Eye (tissue), 1 donor: ENCODE results near the gene MAP3K6.

ENCODE experiments used
- DNase-seq: peaks from one replicate; pipeline ENCODE4 v3.0.0-alpha.2; 2015

The MAP3K6 gene

DNA sequence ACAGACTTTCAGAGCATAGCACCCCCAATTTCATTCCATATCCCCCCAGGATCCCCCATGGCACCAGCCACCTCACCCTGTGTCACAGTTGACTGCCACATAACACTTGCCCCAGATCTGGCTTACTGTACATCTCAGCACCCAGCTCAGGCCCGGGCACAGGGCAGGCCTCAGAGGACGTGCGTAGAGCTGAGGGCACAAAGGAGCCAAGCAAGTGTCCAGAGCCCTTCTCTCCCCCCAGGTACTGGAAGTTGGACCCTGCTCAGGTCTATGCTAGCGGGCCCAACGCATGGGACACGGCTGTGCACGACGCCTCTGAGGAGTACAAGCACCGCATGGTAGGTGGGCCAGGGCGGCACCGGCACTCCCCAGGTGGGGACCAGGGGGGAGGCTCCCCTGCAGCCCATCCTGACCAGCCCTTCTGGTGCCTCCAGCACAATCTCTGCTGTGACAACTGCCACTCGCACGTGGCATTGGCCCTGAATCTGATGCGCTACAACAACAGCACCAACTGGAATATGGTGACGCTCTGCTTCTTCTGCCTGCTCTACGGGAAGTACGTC lies 33.0 kb downstream of the MAP3K6 start:
- DNase-seq = no peak

DNA sequence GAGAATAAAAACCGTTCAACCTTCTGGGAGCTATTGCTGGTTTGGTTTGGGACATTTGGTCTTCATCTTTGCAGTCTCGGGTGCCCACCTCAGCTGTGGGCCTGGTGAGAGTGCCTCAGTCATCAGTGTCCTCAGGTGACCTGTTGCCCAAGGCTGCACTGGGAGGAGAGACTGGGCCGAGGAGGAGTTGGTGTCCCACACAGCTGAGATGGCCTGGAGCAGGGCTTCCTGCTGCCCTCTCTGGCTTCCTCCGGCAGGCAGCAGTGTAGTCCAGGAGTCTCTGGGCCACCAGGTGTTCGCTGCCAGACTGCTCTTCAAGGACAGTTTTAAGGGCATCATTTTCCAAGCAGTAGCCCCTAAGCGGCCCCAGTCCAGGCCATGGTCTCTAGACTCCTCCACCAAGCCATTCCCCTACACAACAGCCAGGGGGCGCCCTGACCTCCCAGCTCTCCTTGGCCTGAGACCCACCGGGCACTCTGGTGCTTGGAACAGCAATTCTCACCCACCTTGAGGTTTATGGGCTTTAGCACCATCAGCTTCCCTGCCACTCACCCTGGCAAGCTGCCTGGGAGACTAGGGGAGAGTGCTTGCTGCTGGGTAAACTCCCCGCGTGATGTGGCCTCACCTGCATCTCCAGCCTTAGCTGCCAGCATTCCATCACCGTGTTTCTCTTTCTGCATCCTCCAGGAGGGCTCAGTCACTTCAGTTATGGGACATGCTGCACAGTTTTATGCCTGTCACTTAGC lies 34.1 kb downstream of the MAP3K6 start:
- peak; percentile 68 for DNase-seq

DNA sequence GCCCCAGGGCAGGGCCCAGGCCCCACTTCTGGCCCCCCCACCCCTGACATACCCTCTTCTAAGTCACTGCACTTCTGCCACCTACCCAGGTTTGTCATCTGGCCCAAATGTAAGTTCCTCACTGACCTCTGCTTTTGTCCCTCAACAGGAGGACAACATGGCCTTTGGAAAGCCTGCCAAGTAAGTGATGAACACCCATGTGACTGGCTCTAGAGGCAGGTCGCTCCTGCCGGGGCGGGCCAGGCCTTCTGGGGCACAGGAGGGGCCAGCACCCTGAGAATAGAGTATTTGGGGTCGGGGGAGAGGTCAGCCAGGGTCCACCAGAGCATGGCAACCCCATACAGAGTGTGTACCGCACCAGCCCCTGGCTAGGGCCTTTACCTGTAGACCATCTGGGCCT lies 34.8 kb downstream of the MAP3K6 start:
- no peak for DNase-seq

DNA sequence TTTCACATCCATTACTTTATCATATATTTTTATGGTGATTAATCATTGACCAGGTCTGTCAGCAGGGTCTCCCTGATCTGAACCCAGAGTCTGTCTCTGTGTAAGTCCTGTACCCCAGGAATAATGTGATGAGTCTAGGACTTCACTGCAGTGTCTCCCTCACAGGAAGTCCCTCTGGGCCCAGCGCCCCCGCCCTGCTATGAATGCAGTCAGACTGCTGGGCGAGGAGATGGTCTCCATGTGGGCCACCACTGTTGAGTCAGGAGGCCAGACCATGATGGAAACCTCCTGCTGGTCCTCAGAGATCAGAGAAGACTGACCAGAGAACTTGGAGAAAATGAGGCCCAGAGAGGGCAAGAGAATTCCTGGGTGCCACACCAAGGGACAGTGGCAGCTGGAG lies 35.3 kb downstream of the MAP3K6 start:
- DNase-seq = no peak

DNA sequence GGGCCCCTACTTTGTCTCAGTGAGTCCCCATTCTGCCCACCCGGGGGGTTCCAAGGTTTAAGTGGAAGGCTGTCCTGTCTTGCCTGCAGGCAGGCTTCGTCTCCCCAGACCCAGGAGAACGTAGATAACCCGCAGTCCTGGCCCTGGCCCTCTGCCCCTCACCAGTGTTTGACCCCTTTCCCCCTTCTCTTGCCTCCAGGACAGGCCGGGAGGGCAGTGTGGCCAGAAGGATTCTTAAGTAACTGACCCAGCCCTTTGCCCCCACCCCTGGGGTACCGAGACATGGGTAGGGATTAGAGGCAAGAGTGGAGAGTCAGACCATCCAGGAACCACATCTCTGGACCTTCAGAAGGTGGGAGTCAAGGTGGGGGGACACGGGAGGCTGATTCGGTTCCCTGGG lies 36.0 kb downstream of the MAP3K6 start:
- no peak for DNase-seq

DNA sequence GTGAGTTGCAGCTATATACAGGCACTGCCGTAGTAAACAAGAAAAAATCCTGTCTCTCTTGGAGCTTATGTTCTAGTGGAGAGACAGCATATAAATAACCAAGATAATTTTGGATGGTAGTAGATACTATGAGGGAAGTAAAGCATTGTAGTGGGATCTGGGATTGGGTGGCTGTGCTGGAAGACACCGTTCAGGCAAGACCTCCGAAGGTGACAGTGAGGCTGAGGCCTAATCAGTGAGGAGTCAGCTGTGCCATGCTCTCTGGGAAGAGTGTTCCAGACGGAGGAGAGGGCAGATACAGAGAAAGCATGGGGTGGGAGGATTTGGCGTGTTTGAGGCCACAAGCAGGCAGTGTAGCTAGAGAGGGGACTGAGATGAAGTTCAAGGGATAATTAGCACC lies 38.8 kb downstream of the MAP3K6 start:
- no peak for DNase-seq

DNA sequence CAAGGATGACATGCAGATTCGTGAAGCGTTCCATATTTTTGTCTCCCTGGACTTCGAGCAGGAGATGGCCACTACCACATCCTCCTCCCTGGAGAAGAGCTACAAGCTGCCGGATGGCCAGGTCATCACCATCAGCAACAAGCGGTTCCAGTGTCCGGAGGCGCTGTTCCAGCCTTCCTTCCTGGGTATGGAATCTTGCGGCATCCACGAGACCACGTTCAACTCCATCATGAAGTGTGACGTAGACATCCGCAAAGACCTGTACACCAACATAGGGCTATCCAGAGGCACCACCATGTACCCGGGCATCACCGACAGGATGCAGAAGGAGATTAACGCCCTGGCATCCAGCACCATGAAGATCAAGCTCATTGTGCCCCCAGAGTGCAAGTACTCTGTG lies 41.5 kb downstream of the MAP3K6 start:
- DNase-seq = no peak

DNA sequence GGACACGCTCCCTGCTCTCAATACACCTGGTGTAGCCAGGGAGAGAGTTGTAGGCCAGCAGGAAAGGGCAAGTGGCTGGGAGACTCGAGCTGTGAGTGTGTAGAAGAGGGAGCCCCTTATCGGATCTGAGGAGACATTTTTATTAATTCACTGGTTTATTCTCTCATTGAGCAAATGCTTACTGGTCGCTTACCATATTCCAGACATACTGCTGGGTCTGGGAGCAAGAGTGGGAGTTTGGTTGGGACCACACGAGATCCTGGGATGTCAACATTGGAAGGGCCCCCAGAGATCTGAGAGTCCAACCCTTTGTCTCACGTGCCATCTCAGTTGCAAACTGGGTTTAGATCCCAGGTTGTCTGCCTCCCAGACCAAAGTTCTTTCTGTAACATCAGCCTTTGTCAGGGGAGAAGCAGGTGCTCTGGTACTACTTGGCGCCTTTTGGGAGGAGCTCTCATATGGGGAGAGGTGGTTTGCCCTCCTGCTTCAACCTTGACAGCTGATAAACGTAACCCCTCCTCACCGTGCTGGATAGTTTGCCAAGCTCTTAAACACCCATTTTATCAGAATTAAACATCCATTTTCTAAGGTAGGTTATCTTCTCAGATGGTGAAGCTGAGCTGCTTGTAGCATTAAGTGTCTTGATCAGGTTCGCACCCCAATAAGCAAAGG lies 44.1 kb downstream of the MAP3K6 start:
- DNase-seq = no peak

DNA sequence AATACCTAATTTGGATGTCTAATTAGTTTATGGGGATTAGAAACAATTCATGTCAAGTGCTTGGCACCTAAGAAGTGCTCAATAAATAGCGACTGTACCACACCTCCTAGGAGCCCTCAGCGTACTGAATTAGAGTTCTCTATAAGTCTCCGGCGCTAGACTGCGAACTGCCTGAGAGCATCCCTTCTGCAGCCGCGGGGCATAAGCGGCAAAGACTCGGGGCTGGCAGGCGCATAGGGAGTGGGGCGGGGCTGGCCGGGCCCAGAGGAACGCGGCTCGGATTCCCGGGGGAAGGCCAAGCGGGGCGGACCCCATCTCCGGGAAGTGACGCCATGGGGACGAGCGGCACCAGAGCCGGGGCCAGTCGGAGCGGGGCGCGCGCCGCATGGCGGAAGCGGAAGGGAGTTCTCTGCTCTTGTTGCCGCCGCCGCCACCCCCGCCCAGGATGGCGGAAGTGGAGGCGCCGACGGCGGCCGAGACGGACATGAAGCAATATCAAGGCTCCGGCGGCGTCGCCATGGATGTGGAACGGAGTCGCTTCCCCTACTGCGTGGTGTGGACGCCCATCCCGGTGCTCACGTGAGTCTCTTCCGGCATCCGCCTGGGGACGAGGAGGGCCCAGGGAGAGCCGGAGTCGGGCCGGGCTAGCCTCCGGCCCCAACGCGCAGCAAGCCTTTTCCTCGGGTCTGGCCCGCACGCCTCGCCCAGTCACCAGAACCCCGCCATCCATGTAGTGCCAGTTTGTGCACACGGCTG lies 44.8 kb downstream of the MAP3K6 start, which contains the start of gene TMEM222:
Gene TMEM222, plus strand, starts transcription at position 351 of the 756 bp plus-strand sequence. Its CDS starts 35 bp downstream, at position 386.
- peak; percentile 98 for DNase-seq

DNA sequence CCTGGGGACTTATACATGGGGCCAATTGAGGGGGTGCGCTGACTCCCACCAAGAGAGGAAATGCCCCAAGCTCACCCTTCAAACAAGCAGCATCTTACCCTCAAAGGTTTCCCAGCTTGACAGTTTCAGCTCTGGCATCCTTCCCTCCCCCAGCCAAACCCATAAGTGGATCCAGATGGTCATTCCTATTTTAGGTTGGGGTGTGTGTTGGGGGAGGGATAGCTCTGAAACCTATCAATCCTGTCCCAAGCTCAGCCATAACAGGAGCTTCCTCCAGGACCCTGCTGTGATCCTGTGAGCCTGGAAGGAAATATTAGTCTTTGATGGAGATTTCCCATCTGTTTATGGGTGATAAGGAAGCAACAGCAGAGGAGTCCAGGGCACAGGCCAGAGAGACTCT lies 48.2 kb downstream of the MAP3K6 start:
- DNase-seq = peak; percentile 33

DNA sequence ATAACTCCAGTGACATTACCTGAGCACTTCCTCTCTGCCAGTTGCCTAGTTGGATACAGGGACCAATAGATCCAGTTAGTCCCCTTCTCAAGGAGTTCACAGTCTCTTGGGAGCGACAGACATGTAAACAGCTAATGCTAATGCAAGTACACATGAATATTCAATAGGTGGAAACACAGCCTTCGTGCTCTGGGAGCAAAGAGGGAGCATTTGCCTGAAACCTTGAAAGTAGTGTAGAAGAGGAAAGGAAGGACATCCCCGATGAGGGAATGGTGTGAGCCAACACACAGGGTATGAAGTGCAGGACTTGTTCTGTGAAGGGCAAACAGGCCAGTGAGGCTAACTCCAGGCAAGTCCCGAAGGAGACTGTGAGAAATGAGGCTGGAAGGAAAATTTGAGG lies 48.6 kb downstream of the MAP3K6 start:
- peak; percentile 21 for DNase-seq

DNA sequence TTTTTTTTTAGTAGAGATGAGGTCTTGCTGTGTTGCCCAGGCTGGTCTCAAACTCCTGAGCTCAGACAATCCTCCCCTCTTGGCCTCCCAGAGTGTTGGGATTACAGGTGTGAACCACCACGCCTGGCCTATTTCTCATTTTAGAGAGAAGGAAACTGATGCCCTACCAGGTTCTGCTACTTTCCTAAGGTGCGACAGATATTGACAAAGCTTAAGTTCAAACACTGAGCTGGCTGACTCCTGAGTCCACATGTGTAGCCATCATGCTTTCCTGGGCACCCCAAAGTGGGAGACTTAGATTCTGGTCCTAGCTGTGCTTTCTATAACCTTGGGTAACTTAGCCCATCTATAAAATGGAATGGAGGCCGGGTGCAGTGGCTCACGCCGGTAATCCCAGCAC lies 49.9 kb downstream of the MAP3K6 start:
- no peak for DNase-seq

DNA sequence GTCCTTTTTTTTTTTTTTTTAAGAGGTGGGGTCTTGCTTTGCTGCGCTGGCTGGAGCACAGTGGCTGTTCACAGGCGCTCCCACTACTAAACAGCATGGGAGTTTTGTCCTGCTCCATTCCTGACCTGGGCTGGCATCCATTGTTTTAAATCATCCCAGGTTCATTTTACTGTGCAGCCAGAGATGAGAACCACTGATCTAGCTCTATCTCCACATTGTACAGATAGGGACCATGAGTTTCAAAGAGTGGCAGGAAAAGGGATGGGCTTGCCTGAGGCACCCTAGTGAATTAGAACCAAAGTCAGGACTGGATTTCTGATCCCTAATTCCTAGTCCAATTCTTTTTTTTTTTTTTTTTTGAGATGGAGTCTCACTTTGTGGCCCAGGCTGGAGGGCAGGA lies 52.0 kb downstream of the MAP3K6 start:
- DNase-seq = no peak

DNA sequence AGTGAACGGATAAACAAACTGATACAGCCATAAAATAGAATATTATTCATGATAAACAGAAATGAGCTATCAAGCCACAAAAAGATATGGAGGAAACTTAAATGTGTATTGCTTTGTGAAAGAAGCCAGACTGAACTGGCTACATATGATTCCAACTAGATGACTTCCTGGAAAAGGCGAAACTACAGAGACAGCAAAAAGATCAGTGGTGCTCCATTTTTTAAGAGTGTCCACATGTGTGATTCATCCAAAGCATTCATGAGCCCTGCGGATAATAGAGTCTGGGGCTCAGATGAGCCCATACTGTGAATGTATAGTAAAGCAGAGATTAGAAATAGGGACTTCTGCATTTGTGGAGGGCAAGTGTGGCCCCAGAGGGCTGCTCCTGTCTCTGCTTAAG lies 52.6 kb downstream of the MAP3K6 start:
- DNase-seq = no peak

DNA sequence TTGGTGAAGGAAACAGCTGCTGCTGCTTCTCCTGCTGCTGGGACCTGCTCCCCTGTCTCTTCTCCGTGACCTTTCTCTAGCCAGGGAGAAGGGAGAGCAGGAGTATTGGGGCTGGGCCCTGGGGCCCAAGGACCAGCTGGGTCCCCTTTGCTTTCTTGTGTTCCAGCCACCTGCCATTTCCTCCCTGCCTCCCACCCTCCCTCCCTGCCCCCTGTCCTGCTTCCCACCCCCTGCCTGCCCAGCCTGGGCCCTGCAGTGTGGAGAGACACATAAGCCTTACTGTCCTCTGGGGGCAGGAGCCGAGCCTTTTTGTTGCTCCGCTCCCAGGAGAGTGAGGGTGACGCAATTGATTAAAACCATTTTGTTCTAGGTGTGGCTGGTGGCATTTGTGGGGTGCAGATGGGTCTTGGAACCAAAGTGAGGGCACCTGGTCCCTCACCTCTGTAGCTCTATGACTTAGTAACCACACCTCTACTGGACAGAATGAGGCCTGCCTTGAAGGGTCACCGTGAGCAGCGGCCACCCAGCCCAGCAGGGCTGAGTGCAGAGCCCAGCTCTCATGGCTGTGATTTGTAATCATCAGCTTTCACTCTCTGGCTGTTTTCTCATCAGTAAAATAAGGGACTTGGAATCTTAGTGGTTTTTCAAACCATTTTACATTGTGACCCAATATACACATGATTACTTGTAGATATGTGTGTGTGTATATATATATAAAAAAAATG lies 58.7 kb downstream of the MAP3K6 start:
- DNase-seq = peak; percentile 69

DNA sequence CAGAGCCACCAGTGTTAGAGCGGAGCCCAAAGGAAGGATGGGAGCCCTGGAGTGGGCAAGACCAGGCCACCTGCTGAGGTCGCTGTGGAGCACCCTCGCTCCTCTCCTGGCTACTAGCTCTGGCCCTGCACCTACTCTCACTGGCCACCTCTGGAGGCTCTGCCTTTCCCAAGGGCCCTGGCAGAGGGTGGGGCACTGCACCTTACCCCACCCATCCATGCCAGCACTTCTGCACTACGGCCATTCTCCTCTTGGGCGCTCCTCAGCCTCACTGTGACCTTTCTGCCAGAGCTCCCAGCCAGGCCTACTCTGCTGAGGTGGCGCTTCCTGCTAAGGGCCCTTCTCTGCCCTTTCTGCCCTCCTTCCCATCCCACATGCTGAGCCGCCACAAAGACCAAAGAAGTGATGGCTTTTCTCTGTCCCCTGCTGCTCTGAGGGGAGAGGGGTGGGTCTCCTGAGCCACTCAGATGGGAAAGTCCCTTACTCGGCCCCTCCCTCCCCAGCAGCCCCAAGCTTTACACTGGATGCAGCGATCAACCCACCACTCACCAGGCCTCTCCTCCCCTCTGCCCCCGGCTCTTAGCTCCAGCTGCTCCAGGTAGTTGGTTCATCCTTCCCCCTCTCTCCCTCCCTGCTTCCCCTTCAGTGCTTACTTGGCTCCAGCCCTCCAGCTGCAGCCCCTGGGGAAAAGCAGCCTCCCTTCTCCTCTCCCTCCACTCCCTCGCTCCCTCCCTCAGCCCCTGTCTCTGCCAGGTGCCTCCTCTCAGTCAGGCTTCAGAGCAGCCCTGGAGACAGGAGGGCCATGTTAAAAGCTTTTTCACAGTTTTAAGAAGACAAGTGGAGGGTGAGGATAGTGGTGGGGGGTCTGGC lies 59.6 kb downstream of the MAP3K6 start:
- DNase-seq = peak; percentile 87

DNA sequence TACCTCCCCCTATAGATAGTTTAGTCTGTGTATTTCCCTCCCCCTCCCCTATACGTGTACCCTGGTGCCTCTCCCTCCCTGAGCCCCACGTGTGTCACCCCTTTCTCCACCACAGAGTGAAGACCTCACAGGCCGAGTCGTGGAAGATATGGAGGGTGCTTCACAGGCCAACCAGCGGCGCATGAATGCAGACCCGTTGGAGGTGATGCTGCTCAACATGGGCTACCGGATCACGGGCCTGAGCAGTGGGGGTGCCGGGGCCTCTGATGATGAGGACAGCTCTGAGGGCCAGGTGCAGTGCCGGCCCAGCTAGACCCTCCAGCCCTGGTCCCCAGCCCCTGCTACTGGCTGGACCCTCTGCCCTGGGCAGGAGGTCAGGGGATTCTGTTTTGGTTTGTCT lies 60.7 kb downstream of the MAP3K6 start:
- no peak for DNase-seq
